ENCODE results near the gene LARGE1.

LARGE1 gene

GRCh38 chr22:33328789-33329296 is 591.4 kb downstream of the LARGE1 start:
- DNase-seq, result no peak

GRCh38 chr22:33327348-33327860 is 592.9 kb downstream of the LARGE1 start:
- DNase-seq, result no peak

GRCh38 chr22:33326540-33327295 is 593.6 kb downstream of the LARGE1 start:
- DNase-seq, result no peak

- no peak for DNase-seq
Measured at GRCh38 chr22:33325232-33326004, 594.9 kb downstream of the LARGE1 start.

- DNase-seq, result no peak
Measured at GRCh38 chr22:33324228-33324627, 596.0 kb downstream of the LARGE1 start.

GRCh38 chr22:33321466-33321865 is 598.8 kb downstream of the LARGE1 start:
- DNase-seq, result no peak

- DNase-seq, result no peak
Measured at GRCh38 chr22:33315954-33316353, 604.3 kb downstream of the LARGE1 start.

GRCh38 chr22:33315117-33315516 is 605.2 kb downstream of the LARGE1 start:
- no peak for DNase-seq

- DNase-seq, result no peak
Measured at GRCh38 chr22:33314316-33314715, 606.0 kb downstream of the LARGE1 start.

GRCh38 chr22:33303099-33303498 is 617.2 kb downstream of the LARGE1 start:
- DNase-seq, result no peak

GRCh38 chr22:33302549-33302948 is 617.7 kb downstream of the LARGE1 start:
- no peak for DNase-seq

- peak in 3 of 6 experiments; percentile 1 to 16 (median 8) for DNase-seq
Measured at GRCh38 chr22:33302049-33302545, 618.2 kb downstream of the LARGE1 start.

- no peak for DNase-seq
Measured at GRCh38 chr22:33300165-33300564, 620.1 kb downstream of the LARGE1 start.

GRCh38 chr22:33299245-33299956 is 620.9 kb downstream of the LARGE1 start:
- no peak for DNase-seq

GRCh38 chr22:33296941-33297340 is 623.3 kb downstream of the LARGE1 start:
- no peak for DNase-seq

GRCh38 chr22:33288078-33288477 is 632.2 kb downstream of the LARGE1 start:
- no peak for DNase-seq

GRCh38 chr22:33275073-33275443 is 645.2 kb downstream of the LARGE1 start:
- DNase-seq, result no peak

GRCh38 chr22:33274214-33275072 is 645.8 kb downstream of the LARGE1 start:
- DNase-seq, result no peak

GRCh38 chr22:33272871-33273270 is 647.4 kb downstream of the LARGE1 start:
- no peak for DNase-seq

- no peak for DNase-seq
Measured at GRCh38 chr22:33272180-33272579, 648.1 kb downstream of the LARGE1 start.

- DNase-seq, result no peak
Measured at GRCh38 chr22:33271390-33272161, 648.7 kb downstream of the LARGE1 start.

Data from stimulated activated naive CD4-positive, alpha-beta T cell (primary cell).